ENCODE data around the gene PGC. TPM values are rescaled to one million over a fixed set of nuclear protein-coding genes. Genes with fewer than 3 reads are reported as not detected.

The PGC gene
- total RNA-seq, 1 experiment from 2014 or later, result not detected

DNA sequence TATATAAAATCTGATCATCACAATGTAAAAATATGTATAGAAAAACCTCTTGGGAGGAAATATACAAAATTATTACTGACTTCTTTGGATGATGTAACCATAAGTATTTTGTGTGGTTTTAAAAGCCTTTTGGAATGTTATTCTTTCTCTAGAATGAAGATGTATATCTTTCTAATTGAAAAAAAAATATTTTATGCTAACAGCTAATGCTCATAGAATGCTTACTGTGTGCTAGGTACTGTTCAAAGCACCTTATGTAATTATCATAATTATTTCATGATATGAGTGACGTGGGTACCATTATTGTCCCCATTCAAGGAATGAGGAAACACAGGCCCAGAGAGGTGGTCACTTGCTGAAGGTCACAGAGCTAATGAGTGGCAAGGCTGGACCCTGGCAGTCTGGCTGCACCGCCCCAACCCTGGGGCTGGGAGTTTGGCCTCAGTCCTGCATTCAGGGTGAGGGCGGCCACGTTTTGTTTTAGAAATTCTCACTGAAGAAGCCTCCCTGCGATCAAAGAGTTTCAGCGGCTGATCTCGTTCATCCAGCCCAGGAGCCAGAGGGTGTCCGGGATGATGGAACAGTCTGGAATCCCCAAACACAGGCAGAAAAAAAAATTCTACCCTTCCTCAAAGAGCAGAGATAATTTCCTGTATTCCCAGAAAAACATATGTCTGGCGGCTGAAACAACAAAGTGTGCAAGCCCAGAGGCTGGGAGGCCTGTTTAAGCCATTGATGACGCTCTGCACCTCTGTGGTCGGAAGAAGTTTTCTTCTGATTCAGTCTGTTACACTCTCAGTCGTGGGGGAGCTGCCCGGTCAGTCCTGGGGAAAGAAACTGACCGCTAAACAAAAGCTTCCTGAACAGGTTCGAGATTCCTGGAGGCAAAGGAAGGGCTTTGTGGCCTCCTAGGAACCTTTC lies 49.1 kb downstream of the PGC start:
- Histone ChIP-seq H3K27me3 (ENCODE audit: control insufficient read depth, insufficient read depth, low read length) (no peaks in the 10 kb centered on the region), H3K36me3 (replicated peaks; ENCODE audit: control insufficient read depth, insufficient read depth, low read length) (no peaks in the 10 kb centered on the region), H3K4me3 (ENCODE audit: insufficient read depth, low read depth, low read length) (no peak overlapping the region)
- no peak for DNase-seq

GRCh38 chr6:41696788-41697187 lies 50.4 kb downstream of the PGC start:
- no peak for DNase-seq
- no peaks in the 10 kb centered on the region for H3K27me3 ChIP-seq (ENCODE audit: control insufficient read depth, insufficient read depth, low read length)
- H3K4me3 ChIP-seq (ENCODE audit: insufficient read depth, low read depth, low read length), result no peak overlapping the region
- no peaks in the 10 kb centered on the region for H3K36me3 ChIP-seq (replicated peaks; ENCODE audit: control insufficient read depth, insufficient read depth, low read length)

GRCh38 chr6:41695825-41696224 lies 51.4 kb downstream of the PGC start:
- Histone ChIP-seq H3K27me3 (ENCODE audit: control insufficient read depth, insufficient read depth, low read length) (no peaks in the 10 kb centered on the region), H3K36me3 (replicated peaks; ENCODE audit: control insufficient read depth, insufficient read depth, low read length) (no peaks in the 10 kb centered on the region)
- DNase-seq, result no peak

DNA sequence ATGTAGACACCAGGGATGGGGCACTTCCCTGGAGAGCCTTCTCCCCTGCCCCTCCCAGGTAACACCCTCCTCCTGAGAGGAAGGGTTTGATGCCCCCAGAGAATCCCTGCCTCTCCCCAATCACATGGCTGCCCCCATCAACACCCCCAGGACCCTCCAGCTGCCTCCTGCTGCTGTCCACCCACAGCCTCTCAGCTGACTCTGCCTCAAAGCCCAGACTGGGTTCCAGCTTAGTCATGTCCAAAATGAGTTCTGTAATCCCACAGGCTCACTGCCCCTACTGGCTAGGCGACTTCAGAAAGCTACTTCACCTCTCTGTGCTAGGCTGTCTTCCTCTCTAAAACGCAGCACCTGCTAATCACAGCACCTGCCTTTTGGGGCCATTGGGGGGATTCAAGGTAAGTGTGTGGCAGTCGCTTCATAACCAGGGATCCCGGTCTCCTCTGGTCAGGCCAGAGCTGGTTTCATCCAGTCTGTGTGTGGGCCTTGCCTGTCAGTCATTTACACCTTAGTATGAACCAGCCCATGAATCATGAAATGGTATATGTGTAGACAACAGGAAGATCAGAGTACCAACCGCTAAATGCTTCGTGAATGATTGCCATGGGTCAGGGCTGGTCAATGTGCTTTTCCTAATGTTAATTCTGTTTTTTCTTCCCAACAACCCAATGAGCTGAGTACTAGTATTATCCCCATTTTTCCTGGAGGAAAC lies 52.2 kb downstream of the PGC start:
- DNase-seq, result no peak
- Histone ChIP-seq H3K4me3 (ENCODE audit: insufficient read depth, low read depth, low read length) (no peak overlapping the region), H3K27me3 (ENCODE audit: control insufficient read depth, insufficient read depth, low read length) (no peaks in the 10 kb centered on the region), H3K36me3 (replicated peaks; ENCODE audit: control insufficient read depth, insufficient read depth, low read length) (no peaks in the 10 kb centered on the region)

More at GRCh38 chr6:41695825-41696224, 51.4 kb downstream of the PGC start:
- no peak overlapping the region for H3K4me3 ChIP-seq (ENCODE audit: insufficient read depth, low read depth, low read length)

GRCh38 chr6:41693281-41694240 lies 53.6 kb downstream of the PGC start:
- DNase-seq, result no peak
- Histone ChIP-seq H3K36me3 (replicated peaks; ENCODE audit: control insufficient read depth, insufficient read depth, low read length) (no peaks in the 10 kb centered on the region), H3K4me3 (ENCODE audit: insufficient read depth, low read depth, low read length) (no peak overlapping the region), H3K27me3 (ENCODE audit: control insufficient read depth, insufficient read depth, low read length) (no peaks in the 10 kb centered on the region)

DNA sequence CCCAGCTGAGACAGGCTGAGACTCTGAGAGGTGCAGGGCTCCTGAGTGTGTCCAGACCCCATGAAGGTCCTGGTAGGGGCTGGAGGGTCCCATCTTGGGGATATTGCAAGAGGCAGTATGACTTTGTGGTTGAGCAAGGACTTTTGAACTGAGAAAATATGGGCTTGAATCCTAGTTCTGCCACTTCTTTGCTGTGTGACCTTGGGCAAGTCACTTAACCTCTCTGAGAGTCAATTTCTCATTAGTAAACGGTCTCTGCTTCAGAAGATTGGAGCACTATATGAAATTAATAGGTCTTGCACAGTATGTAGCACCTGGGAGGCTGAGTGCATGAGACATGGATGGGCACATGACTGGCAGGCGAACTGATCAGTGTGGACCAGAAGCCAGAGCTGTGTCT lies 54.5 kb downstream of the PGC start:
- Histone ChIP-seq H3K4me3 (ENCODE audit: insufficient read depth, low read depth, low read length) (no peak overlapping the region), H3K36me3 (replicated peaks; ENCODE audit: control insufficient read depth, insufficient read depth, low read length) (no peaks in the 10 kb centered on the region), H3K27me3 (ENCODE audit: control insufficient read depth, insufficient read depth, low read length) (no peaks in the 10 kb centered on the region)
- no peak for DNase-seq

DNA sequence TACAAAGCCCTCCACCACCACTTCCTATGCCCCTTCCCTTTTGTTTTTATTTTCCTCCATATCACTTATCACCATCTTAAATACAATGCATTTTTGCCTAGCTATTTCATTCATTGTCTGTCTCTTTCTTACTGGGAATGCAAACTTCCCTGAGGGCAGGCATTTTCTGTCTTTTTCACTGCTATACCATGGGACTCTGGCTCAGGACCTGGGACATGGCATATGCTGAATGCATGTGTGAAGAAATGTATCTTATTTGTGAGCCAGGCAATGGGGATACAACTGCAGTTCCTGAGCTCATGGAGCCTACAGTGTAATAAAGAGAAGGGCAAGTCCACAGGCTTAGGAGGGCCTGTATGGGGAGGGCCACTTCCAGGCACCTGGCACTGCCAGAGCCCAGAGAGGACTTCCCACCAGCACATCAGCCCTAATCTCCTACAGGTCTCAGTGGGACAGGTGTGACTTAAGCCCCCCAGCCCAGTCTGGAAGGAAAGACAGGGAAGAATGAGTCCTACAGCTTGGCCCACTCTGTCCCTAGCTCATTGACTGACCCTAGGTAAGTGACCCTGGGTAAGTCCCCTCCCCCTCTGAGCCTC lies 55.0 kb downstream of the PGC start:
- no peak for DNase-seq
- Histone ChIP-seq H3K4me3 (ENCODE audit: insufficient read depth, low read depth, low read length) (no peak overlapping the region), H3K36me3 (replicated peaks; ENCODE audit: control insufficient read depth, insufficient read depth, low read length) (no peaks in the 10 kb centered on the region), H3K27me3 (ENCODE audit: control insufficient read depth, insufficient read depth, low read length) (no peaks in the 10 kb centered on the region)

DNA sequence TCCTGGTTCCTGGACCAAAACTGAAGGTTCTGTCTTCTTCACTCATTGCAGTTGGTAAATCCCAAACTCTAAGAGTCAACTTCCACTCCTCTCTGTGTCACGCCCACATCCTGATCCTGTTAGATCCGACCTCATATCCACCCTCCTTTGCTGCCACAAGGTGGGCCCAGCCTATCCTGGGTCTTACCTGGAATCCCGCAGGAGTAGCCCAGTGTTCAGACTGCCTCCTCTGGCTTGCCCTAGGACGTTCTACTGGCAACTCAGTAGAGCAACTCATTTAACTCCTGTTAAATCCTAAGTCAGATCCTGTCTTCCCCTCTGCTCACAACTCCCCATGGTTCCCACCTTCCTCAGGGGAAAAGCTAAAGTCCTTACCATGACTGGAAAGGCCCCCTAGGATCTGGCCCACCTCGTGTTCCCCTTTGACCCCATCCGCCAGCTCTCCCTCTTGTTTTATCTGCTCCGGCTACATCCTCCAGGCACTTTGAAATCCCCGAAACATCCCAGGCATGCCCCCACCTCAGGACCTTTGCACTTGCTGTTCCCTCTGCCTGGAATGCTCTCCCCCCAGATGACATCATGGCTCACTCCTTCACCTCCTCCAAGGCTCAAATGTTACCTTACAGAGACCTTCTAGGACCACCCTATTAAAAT lies 55.6 kb downstream of the PGC start:
- no peak overlapping the region for H3K4me3 ChIP-seq (ENCODE audit: insufficient read depth, low read depth, low read length)
- DNase-seq, result no peak
- no peaks in the 10 kb centered on the region for H3K27me3 ChIP-seq (ENCODE audit: control insufficient read depth, insufficient read depth, low read length)
- no peaks in the 10 kb centered on the region for H3K36me3 ChIP-seq (replicated peaks; ENCODE audit: control insufficient read depth, insufficient read depth, low read length)

- H3K4me3 ChIP-seq (ENCODE audit: insufficient read depth, low read depth, low read length), result no peak overlapping the region
- H3K36me3 ChIP-seq (replicated peaks; ENCODE audit: control insufficient read depth, insufficient read depth, low read length), result no peaks in the 10 kb centered on the region
- H3K27me3 ChIP-seq (ENCODE audit: control insufficient read depth, insufficient read depth, low read length), result no peaks in the 10 kb centered on the region
- no peak for DNase-seq
Measured at GRCh38 chr6:41690541-41691330, 56.5 kb downstream of the PGC start.

- Histone ChIP-seq H3K36me3 (replicated peaks; ENCODE audit: control insufficient read depth, insufficient read depth, low read length) (no peaks in the 10 kb centered on the region), H3K4me3 (ENCODE audit: insufficient read depth, low read depth, low read length) (no peak overlapping the region), H3K27me3 (ENCODE audit: control insufficient read depth, insufficient read depth, low read length) (no peaks in the 10 kb centered on the region)
- no peak for DNase-seq
Measured at GRCh38 chr6:41689171-41690008, 57.8 kb downstream of the PGC start.

DNA sequence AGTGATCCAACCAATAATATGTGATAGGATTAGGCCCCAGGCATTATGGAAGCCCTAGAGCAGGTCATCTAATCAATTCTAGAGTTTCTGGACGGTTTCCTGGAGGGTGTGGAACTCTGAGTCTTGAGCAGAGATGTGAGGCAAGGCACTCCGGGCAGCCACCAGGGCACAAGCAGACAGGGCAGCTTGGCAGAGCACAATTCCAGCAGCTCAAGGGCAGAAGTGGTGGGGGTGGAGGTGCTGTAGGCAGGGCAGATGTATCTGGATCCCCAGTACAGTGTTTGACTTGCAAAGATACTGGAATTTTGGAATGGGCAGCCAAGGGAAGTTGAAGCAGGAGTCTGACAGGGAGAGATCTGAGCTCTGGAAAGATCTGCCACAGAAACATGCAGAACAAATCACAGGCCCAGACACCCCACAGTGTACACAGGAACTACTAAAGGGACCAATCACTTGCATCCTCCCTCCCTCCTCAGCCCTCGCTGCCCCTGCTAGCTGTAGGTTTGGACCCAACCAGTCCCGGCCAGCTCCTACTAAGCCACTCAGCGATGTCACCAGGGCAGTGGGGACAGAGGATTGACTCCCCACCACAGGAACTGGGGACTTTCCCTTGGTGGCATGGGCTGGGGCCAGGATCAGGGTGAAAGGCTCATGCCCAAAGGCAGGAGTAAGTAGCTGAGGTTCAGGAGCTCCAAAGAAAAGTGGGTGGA lies 58.8 kb downstream of the PGC start:
- no peak for DNase-seq
- H3K4me3 ChIP-seq (ENCODE audit: insufficient read depth, low read depth, low read length), result no peak overlapping the region
- no peaks in the 10 kb centered on the region for H3K36me3 ChIP-seq (replicated peaks; ENCODE audit: control insufficient read depth, insufficient read depth, low read length)

More for the DNA sequence above, 58.8 kb downstream of the PGC start:
- H3K27me3 ChIP-seq (ENCODE audit: control insufficient read depth, insufficient read depth, low read length), result 0 out of 2 replicates have a peak, but pooled peaks cover 1% of the 10 kb centered on the region
